H9 (cell line): Measurements from ENCODE around the gene KCNK16. TPM values are rescaled to one million over a fixed set of nuclear protein-coding genes. Genes with fewer than 3 reads are reported as not detected.

Experiments used
- DNase-seq: peaks from one replicate; pipeline ENCODE4 v3.0.0-alpha.2; 2017
- H2AFZ ChIP-seq: one replicate; pipeline ENCODE4 v1.6.1; 2013; ENCODE audit warnings: mild to moderate bottlenecking, low read length, control low read depth, moderate library complexity
- H2AK5ac ChIP-seq: 2 replicates; pipeline ENCODE4 v1.6.1; 2013; ENCODE audit warnings: low read length, control low read depth, mixed read lengths; ENCODE audit not compliant: insufficient read length
- H2BK120ac ChIP-seq: one replicate; pipeline ENCODE4 v1.6.1; 2013; ENCODE audit warnings: low read depth, mild to moderate bottlenecking, low read length, control low read depth, inconsistent platforms; ENCODE audit not compliant: poor library complexity, severe bottlenecking
- H2BK12ac ChIP-seq: 2 replicates; pipeline ENCODE4 v1.6.1; 2013; ENCODE audit warnings: low read length, control low read depth, mixed read lengths, low read depth; ENCODE audit not compliant: insufficient read length
- H2BK15ac ChIP-seq: 2 replicates; pipeline ENCODE4 v1.6.1; 2013; ENCODE audit warnings: low read depth, low read length, control low read depth
- H2BK20ac ChIP-seq: one replicate; pipeline ENCODE4 v1.6.1; 2013; ENCODE audit warnings: low read depth, mild to moderate bottlenecking, low read length, control low read depth, inconsistent platforms; ENCODE audit not compliant: poor library complexity, severe bottlenecking
- H2BK5ac ChIP-seq: 2 replicates; pipeline ENCODE4 v1.6.1; 2013; ENCODE audit warnings: low read length, control low read depth, mixed read lengths; ENCODE audit not compliant: insufficient read length
- H3K14ac ChIP-seq: 2 replicates; pipeline ENCODE4 v1.6.1; 2013; ENCODE audit warnings: low read length, control low read depth; ENCODE audit not compliant: insufficient read depth
- H3K18ac ChIP-seq: 2 replicates; pipeline ENCODE4 v1.6.1; 2013; ENCODE audit warnings: low read depth, mild to moderate bottlenecking, mixed read lengths, low read length, control low read depth; ENCODE audit not compliant: insufficient read length
- H3K23ac ChIP-seq: 2 replicates; pipeline ENCODE4 v1.6.1; 2013; ENCODE audit warnings: low read length, control low read depth, mixed read lengths, low read depth; ENCODE audit not compliant: insufficient read length
- H3K23me2 ChIP-seq: 2 replicates; pipeline ENCODE4 v1.6.1; 2013; ENCODE audit warnings: low read depth, mild to moderate bottlenecking, mixed read lengths, low read length, control low read depth; ENCODE audit not compliant: insufficient read length, poor library complexity, severe bottlenecking
- H3K27ac ChIP-seq: 2 replicates; pipeline ENCODE4 v1.5.1; 2013; ENCODE audit warnings: low read length, control low read depth, mixed read lengths, low read depth; ENCODE audit not compliant: insufficient read length
- H3K27me3 ChIP-seq: 2 replicates; pipeline ENCODE4 v1.6.1; 2013; ENCODE audit warnings: low read length, control low read depth, inconsistent platforms; ENCODE audit not compliant: insufficient read depth
- H3K4ac ChIP-seq: 2 replicates; pipeline ENCODE4 v1.6.1; 2013; ENCODE audit warnings: low read depth, mild to moderate bottlenecking, control low read depth, inconsistent platforms, low read length, moderate library complexity
- H3K4me1 ChIP-seq: 2 replicates; pipeline ENCODE4 v1.6.1; 2013; ENCODE audit warnings: low read length, control low read depth, inconsistent platforms; ENCODE audit not compliant: insufficient read depth
- H3K4me2 ChIP-seq: 2 replicates; pipeline ENCODE4 v1.6.1; 2013; ENCODE audit warnings: low read length, control low read depth, mixed read lengths; ENCODE audit not compliant: insufficient read length, insufficient read depth
- H3K56ac ChIP-seq: 2 replicates; pipeline ENCODE4 v1.6.1; 2013; ENCODE audit warnings: low read depth, mild to moderate bottlenecking, mixed read lengths, low read length, control low read depth; ENCODE audit not compliant: insufficient read length
- H3K79me1 ChIP-seq: 2 replicates; pipeline ENCODE4 v1.6.1; 2013; ENCODE audit warnings: low read depth, mild to moderate bottlenecking, moderate library complexity, low read length, control low read depth, inconsistent platforms; ENCODE audit not compliant: insufficient read depth, poor library complexity, severe bottlenecking
- H3K79me2 ChIP-seq: 2 replicates; pipeline ENCODE4 v1.6.1; 2013; ENCODE audit warnings: low read length, control low read depth, inconsistent platforms; ENCODE audit not compliant: insufficient read depth
- H3K9ac ChIP-seq: 2 replicates; pipeline ENCODE4 v1.6.1; 2013; ENCODE audit warnings: low read length, control low read depth, mixed read lengths; ENCODE audit not compliant: insufficient read length; ENCODE audit errors: extremely low read depth
- H3K9me3 ChIP-seq: one replicate; pipeline ENCODE4 v1.6.1; 2013; ENCODE audit warnings: low read depth, low read length, inconsistent platforms; ENCODE audit not compliant: control insufficient read depth
- H3T11ph ChIP-seq: one replicate; pipeline ENCODE4 v1.6.1; 2013; ENCODE audit warnings: mild to moderate bottlenecking, low read length, control low read depth, inconsistent platforms
- H4K20me1 ChIP-seq: one replicate; pipeline ENCODE4 v1.6.1; 2013; ENCODE audit not compliant: control insufficient read depth, insufficient read length, insufficient read depth
- H4K5ac ChIP-seq: 2 replicates; pipeline ENCODE4 v1.6.1; 2013; ENCODE audit warnings: low read depth, mild to moderate bottlenecking, mixed read lengths, low read length, control low read depth; ENCODE audit not compliant: insufficient read length
- H4K8ac ChIP-seq: replicated peaks from 2 replicates; pipeline ENCODE4 v1.6.1; 2013; ENCODE audit warnings: low read length, control low read depth, mixed read lengths, low read depth; ENCODE audit not compliant: insufficient read length
- H4K91ac ChIP-seq: 2 replicates; pipeline ENCODE4 v1.6.1; 2013; ENCODE audit warnings: low read depth, mild to moderate bottlenecking, moderate library complexity, mixed read lengths, low read length, control low read depth; ENCODE audit not compliant: insufficient read length
- H3K27ac Mint-ChIP-seq, 3 experiments: 2 replicates in 2 of 3; 3 replicates in 1 of 3; pipeline ENCODE4 v1.8.0; 2020 to 2021; ENCODE audit warnings: mixed read lengths in 3 of 3, mild to moderate bottlenecking in 1 of 3, moderate library complexity in 1 of 3
- H3K27me3 Mint-ChIP-seq: 2 replicates; pipeline ENCODE4 v1.8.0; 2021; ENCODE audit warnings: low read depth, mild to moderate bottlenecking, moderate library complexity, mixed read lengths
- H3K36me3 Mint-ChIP-seq, 3 experiments: 2 replicates in 2 of 3; 3 replicates in 1 of 3; pipeline ENCODE4 v1.8.0; 2020 to 2021; ENCODE audit warnings: low read depth in 3 of 3, mixed read lengths in 3 of 3; ENCODE audit not compliant: insufficient read depth in 1 of 3
- H3K4me1 Mint-ChIP-seq, 2 experiments: 2 replicates each; pipeline ENCODE4 v1.8.0; 2020; ENCODE audit warnings: mixed read lengths in 2 of 2
- H3K4me3 Mint-ChIP-seq, 2 experiments: 2 replicates in 1 of 2; 3 replicates in 1 of 2; pipeline ENCODE4 v1.8.0; 2020 to 2021; ENCODE audit warnings: mild to moderate bottlenecking in 2 of 2, mixed read lengths in 2 of 2, moderate library complexity in 1 of 2
- H3K9me3 Mint-ChIP-seq, 2 experiments: 2 replicates in 1 of 2; 3 replicates in 1 of 2; pipeline ENCODE4 v1.8.0; 2020; ENCODE audit warnings: mild to moderate bottlenecking in 2 of 2, mixed read lengths in 2 of 2, moderate library complexity in 1 of 2
- CTCF ChIP-seq: fragments of 200-600 bp; sonication (generic); conservative IDR thresholded peaks from 3 replicates; pipeline ENCODE4 v1.8.0; 2021; ENCODE audit warnings: antibody characterized with exemption, mild to moderate bottlenecking
- WGBS: extraction: QIAGEN DNeasy Blood & Tissue Kit; methylation state at CpG from one replicate; pipeline ENCODE4 v1.1.7; 2013; ENCODE audit warnings: missing lambda C conversion rate, low lambda C conversion rate, mixed read lengths; ENCODE audit not compliant: insufficient read length; ENCODE audit errors: extremely low coverage; 5-methylcytosine and 5-hydroxymethylcytosine counted together
- total RNA-seq: library from RNA; stranded (reverse); gene quantifications from 2 replicates; pipeline ENCODE4 v1.2.1, GENCODE V29; 2021

The KCNK16 gene
- total RNA-seq, 1 experiment from 2014 or later = not detected

GRCh38 chr6:39301606-39302005 lies 20.9 kb downstream of the KCNK16 start:
- Histone ChIP-seq H3K9me3 (no peaks in the 10 kb centered on the region), H2BK5ac (no peak overlapping the region), H3K23ac (no peak overlapping the region), H4K5ac (no peak overlapping the region), H3K4ac (no peak overlapping the region), H4K91ac (no peak overlapping the region), H3K4me1 (0 out of 2 replicates have a peak, but pooled peaks cover 2% of the 10 kb centered on the region), H3K18ac (no peak overlapping the region), H3K4me2 (no peak overlapping the region), H3K14ac (no peak overlapping the region), H3K23me2 (no peaks in the 10 kb centered on the region), H4K20me1 (no peaks in the 10 kb centered on the region), H3K79me1 (no peaks in the 10 kb centered on the region), H3K56ac (no peak overlapping the region), H3K9ac (no peak overlapping the region), H2BK15ac (no peak overlapping the region), H3K27me3 (no peaks in the 10 kb centered on the region), H2AFZ (no peak overlapping the region), H3T11ph (no peak overlapping the region), H2BK12ac (no peak overlapping the region), H3K27ac (no peak overlapping the region), H4K8ac (no peak overlapping the region), H2BK120ac (no peak overlapping the region), H2BK20ac (no peak overlapping the region), H3K79me2 (no peaks in the 10 kb centered on the region), H2AK5ac (no peak overlapping the region)
- peak; percentile 91 for TF ChIP-seq CTCF
- no CpG with 5 or more reads among the region's 7 CpGs for WGBS
- Mint-ChIP-seq H3K4me3 (no peak overlapping the region), H3K9me3 (no peaks in the 10 kb centered on the region; a peak in 1 of 5 replicates), H3K4me1 (peaks cover 24 to 26% of the 10 kb centered on the region in 2 experiments), H3K27ac (no peak overlapping the region), H3K36me3 (no peaks in the 10 kb centered on the region), H3K27me3 (peaks cover 7% of the 10 kb centered on the region; the same call in 1 of the 2 replicates)
- peak; percentile 88 for DNase-seq
